ENCODE measurements around the gene CYREN.

CYREN gene

GRCh38 chr7:135160858-135161653 lies 9.5 kb downstream of the CYREN start:
- Histone ChIP-seq H3K9ac (ENCODE audit: low read depth in 1 of 2, low read length in 2 of 2) (no peak overlapping the region), H3K27me3 (ENCODE audit: control insufficient read depth in 1 of 2, insufficient read depth in 2 of 2, low read length in 2 of 2) (no peaks in the 10 kb centered on the region), H3K4me1 (ENCODE audit: control insufficient read depth in 1 of 2, insufficient read depth in 2 of 2, low read length in 2 of 2) (peaks cover 24 to 27% of the 10 kb centered on the region in 2 donors), H3K36me3 (ENCODE audit: control insufficient read depth in 1 of 2, insufficient read depth in 2 of 2, low read length in 2 of 2) (peaks cover 19 to 26% of the 10 kb centered on the region in 2 donors), H3K4me3 (ENCODE audit: low read depth in 1 of 2, low read length in 2 of 2) (no peak overlapping the region), H3K27ac (ENCODE audit: low read depth, low read length) (peak overlapping the region; percentile 13), H3K9me3 (ENCODE audit: control insufficient read depth in 1 of 2, low read length in 2 of 2) (peaks cover 4 to 9% of the 10 kb centered on the region in 2 donors)

- Histone ChIP-seq H3K27ac (ENCODE audit: low read depth, low read length) (peak overlapping the region; percentile 13), H3K4me3 (ENCODE audit: low read depth in 1 of 2, low read length in 2 of 2) (peak overlapping the region in 1 of 2 donors; percentile 32), H3K9me3 (ENCODE audit: control insufficient read depth in 1 of 2, low read length in 2 of 2) (peaks cover 8 to 17% of the 10 kb centered on the region in 2 donors), H3K36me3 (ENCODE audit: control insufficient read depth in 1 of 2, insufficient read depth in 2 of 2, low read length in 2 of 2) (peaks cover 12 to 18% of the 10 kb centered on the region in 2 donors), H3K4me1 (ENCODE audit: control insufficient read depth in 1 of 2, insufficient read depth in 2 of 2, low read length in 2 of 2) (peaks cover 24 to 27% of the 10 kb centered on the region in 2 donors), H3K9ac (ENCODE audit: low read depth in 1 of 2, low read length in 2 of 2) (no peak overlapping the region), H3K27me3 (ENCODE audit: control insufficient read depth in 1 of 2, insufficient read depth in 2 of 2, low read length in 2 of 2) (no peaks in the 10 kb centered on the region)
Measured at GRCh38 chr7:135160098-135160857, 10.2 kb downstream of the CYREN start.

- H3K9me3 ChIP-seq (ENCODE audit: control insufficient read depth in 1 of 2, low read length in 2 of 2): peaks cover 8 to 20% of the 10 kb centered on the region in 2 donors
- H3K9ac ChIP-seq (ENCODE audit: low read depth in 1 of 2, low read length in 2 of 2): no peak overlapping the region
- H3K36me3 ChIP-seq (ENCODE audit: control insufficient read depth in 1 of 2, insufficient read depth in 2 of 2, low read length in 2 of 2): peaks cover 5 to 12% of the 10 kb centered on the region in 2 donors
- no peak overlapping the region for H3K4me3 ChIP-seq (ENCODE audit: low read depth in 1 of 2, low read length in 2 of 2)
- H3K27me3 ChIP-seq (ENCODE audit: control insufficient read depth in 1 of 2, insufficient read depth in 2 of 2, low read length in 2 of 2): no peaks in the 10 kb centered on the region
- peak overlapping the region; percentile 42 for H3K27ac ChIP-seq (ENCODE audit: low read depth, low read length)
- H3K4me1 ChIP-seq (ENCODE audit: control insufficient read depth in 1 of 2, insufficient read depth in 2 of 2, low read length in 2 of 2): peaks cover 24 to 27% of the 10 kb centered on the region in 2 donors
Measured at GRCh38 chr7:135159359-135160085, 11.0 kb downstream of the CYREN start.

GRCh38 chr7:135158874-135159273 lies 11.6 kb downstream of the CYREN start:
- Histone ChIP-seq H3K36me3 (ENCODE audit: control insufficient read depth in 1 of 2, insufficient read depth in 2 of 2, low read length in 2 of 2) (peaks cover 0 to 7% of the 10 kb centered on the region in 2 donors), H3K27ac (ENCODE audit: low read depth, low read length) (no peak overlapping the region), H3K9me3 (ENCODE audit: control insufficient read depth in 1 of 2, low read length in 2 of 2) (peaks cover 8 to 20% of the 10 kb centered on the region in 2 donors), H3K4me1 (ENCODE audit: control insufficient read depth in 1 of 2, insufficient read depth in 2 of 2, low read length in 2 of 2) (peaks cover 24 to 27% of the 10 kb centered on the region in 2 donors), H3K4me3 (ENCODE audit: low read depth in 1 of 2, low read length in 2 of 2) (no peak overlapping the region), H3K27me3 (ENCODE audit: control insufficient read depth in 1 of 2, insufficient read depth in 2 of 2, low read length in 2 of 2) (no peaks in the 10 kb centered on the region), H3K9ac (ENCODE audit: low read depth in 1 of 2, low read length in 2 of 2) (no peak overlapping the region)

- Histone ChIP-seq H3K9me3 (ENCODE audit: control insufficient read depth in 1 of 2, low read length in 2 of 2) (peaks cover 8 to 20% of the 10 kb centered on the region in 2 donors), H3K9ac (ENCODE audit: low read depth in 1 of 2, low read length in 2 of 2) (no peak overlapping the region), H3K4me3 (ENCODE audit: low read depth in 1 of 2, low read length in 2 of 2) (no peak overlapping the region), H3K4me1 (ENCODE audit: control insufficient read depth in 1 of 2, insufficient read depth in 2 of 2, low read length in 2 of 2) (peaks cover 24 to 27% of the 10 kb centered on the region in 2 donors), H3K27ac (ENCODE audit: low read depth, low read length) (no peak overlapping the region), H3K36me3 (ENCODE audit: control insufficient read depth in 1 of 2, insufficient read depth in 2 of 2, low read length in 2 of 2) (peaks cover 0 to 7% of the 10 kb centered on the region in 2 donors), H3K27me3 (ENCODE audit: control insufficient read depth in 1 of 2, insufficient read depth in 2 of 2, low read length in 2 of 2) (no peaks in the 10 kb centered on the region)
Measured at GRCh38 chr7:135158141-135158655, 12.3 kb downstream of the CYREN start.

- H3K9me3 ChIP-seq (ENCODE audit: control insufficient read depth in 1 of 2, low read length in 2 of 2): peaks cover 8 to 20% of the 10 kb centered on the region in 2 donors
- H3K36me3 ChIP-seq (ENCODE audit: control insufficient read depth in 1 of 2, insufficient read depth in 2 of 2, low read length in 2 of 2): peaks cover 0 to 7% of the 10 kb centered on the region in 2 donors
- H3K27me3 ChIP-seq (ENCODE audit: control insufficient read depth in 1 of 2, insufficient read depth in 2 of 2, low read length in 2 of 2): no peaks in the 10 kb centered on the region
- H3K9ac ChIP-seq (ENCODE audit: low read depth in 1 of 2, low read length in 2 of 2): no peak overlapping the region
- H3K4me3 ChIP-seq (ENCODE audit: low read depth in 1 of 2, low read length in 2 of 2): no peak overlapping the region
- no peak overlapping the region for H3K27ac ChIP-seq (ENCODE audit: low read depth, low read length)
- peaks cover 24 to 31% of the 10 kb centered on the region in 2 donors for H3K4me1 ChIP-seq (ENCODE audit: control insufficient read depth in 1 of 2, insufficient read depth in 2 of 2, low read length in 2 of 2)
Measured at GRCh38 chr7:135156290-135156689, 14.2 kb downstream of the CYREN start.

GRCh38 chr7:135154734-135155133 lies 15.8 kb downstream of the CYREN start:
- peaks cover 8 to 20% of the 10 kb centered on the region in 2 donors for H3K9me3 ChIP-seq (ENCODE audit: control insufficient read depth in 1 of 2, low read length in 2 of 2)
- H3K27ac ChIP-seq (ENCODE audit: low read depth, low read length): no peak overlapping the region
- no peak overlapping the region for H3K9ac ChIP-seq (ENCODE audit: low read depth in 1 of 2, low read length in 2 of 2)
- no peak overlapping the region for H3K4me3 ChIP-seq (ENCODE audit: low read depth in 1 of 2, low read length in 2 of 2)
- peaks cover 0 to 7% of the 10 kb centered on the region in 2 donors for H3K36me3 ChIP-seq (ENCODE audit: control insufficient read depth in 1 of 2, insufficient read depth in 2 of 2, low read length in 2 of 2)
- H3K4me1 ChIP-seq (ENCODE audit: control insufficient read depth in 1 of 2, insufficient read depth in 2 of 2, low read length in 2 of 2): peaks cover 12 to 30% of the 10 kb centered on the region in 2 donors
- no peaks in the 10 kb centered on the region for H3K27me3 ChIP-seq (ENCODE audit: control insufficient read depth in 1 of 2, insufficient read depth in 2 of 2, low read length in 2 of 2)

- Histone ChIP-seq H3K9me3 (ENCODE audit: control insufficient read depth in 1 of 2, low read length in 2 of 2) (peaks cover 8 to 20% of the 10 kb centered on the region in 2 donors), H3K36me3 (ENCODE audit: control insufficient read depth in 1 of 2, insufficient read depth in 2 of 2, low read length in 2 of 2) (no peaks in the 10 kb centered on the region), H3K4me3 (ENCODE audit: low read depth in 1 of 2, low read length in 2 of 2) (no peak overlapping the region), H3K27me3 (ENCODE audit: control insufficient read depth in 1 of 2, insufficient read depth in 2 of 2, low read length in 2 of 2) (no peaks in the 10 kb centered on the region), H3K4me1 (ENCODE audit: control insufficient read depth in 1 of 2, insufficient read depth in 2 of 2, low read length in 2 of 2) (peaks cover 2 to 18% of the 10 kb centered on the region in 2 donors), H3K9ac (ENCODE audit: low read depth in 1 of 2, low read length in 2 of 2) (no peak overlapping the region), H3K27ac (ENCODE audit: low read depth, low read length) (no peak overlapping the region)
Measured at GRCh38 chr7:135152442-135152841, 18.1 kb downstream of the CYREN start.

GRCh38 chr7:135151533-135151932 lies 19.0 kb downstream of the CYREN start:
- H3K4me1 ChIP-seq (ENCODE audit: control insufficient read depth in 1 of 2, insufficient read depth in 2 of 2, low read length in 2 of 2): peaks cover 8 to 26% of the 10 kb centered on the region in 2 donors
- no peak overlapping the region for H3K9ac ChIP-seq (ENCODE audit: low read depth in 1 of 2, low read length in 2 of 2)
- peak overlapping the region; percentile 1 for H3K27ac ChIP-seq (ENCODE audit: low read depth, low read length)
- H3K27me3 ChIP-seq (ENCODE audit: control insufficient read depth in 1 of 2, insufficient read depth in 2 of 2, low read length in 2 of 2): no peaks in the 10 kb centered on the region
- H3K9me3 ChIP-seq (ENCODE audit: control insufficient read depth in 1 of 2, low read length in 2 of 2): peaks cover 5 to 16% of the 10 kb centered on the region in 2 donors
- H3K4me3 ChIP-seq (ENCODE audit: low read depth in 1 of 2, low read length in 2 of 2): no peak overlapping the region
- no peaks in the 10 kb centered on the region for H3K36me3 ChIP-seq (ENCODE audit: control insufficient read depth in 1 of 2, insufficient read depth in 2 of 2, low read length in 2 of 2)

Measured in duodenal mucosa (tissue), 2 donors.